GM12878 (cell line): Measurements from ENCODE around the gene NFKBIZ.

Source experiments
- CBX3 ChIP-seq: fragments of 200-600 bp; sonication (generic); IDR thresholded peaks from 2 replicates; pipeline ENCODE4 v1.6.1; 2016; ENCODE audit warnings: low read depth, borderline replicate concordance
- CREB1 ChIP-seq: IDR thresholded peaks from 2 replicates; pipeline ENCODE4 v1.6.1; 2012; ENCODE audit warnings: low read depth, mild to moderate bottlenecking, inconsistent platforms
- CTCF ChIP-seq, 3 experiments: IDR thresholded peaks in 2 of 3; conservative IDR thresholded peaks in 1 of 3; 2 replicates each; pipeline ENCODE4 v1.5.1; 2011; ENCODE audit warnings: low read depth in 3 of 3, low read length in 3 of 3, mild to moderate bottlenecking in 3 of 3, control low read depth in 2 of 3, moderate library complexity in 2 of 3, inconsistent platforms in 1 of 3, mixed read lengths in 1 of 3; ENCODE audit not compliant: control insufficient read depth in 2 of 3, insufficient read depth in 1 of 3; ENCODE audit errors: extremely low read depth in 1 of 3
- ETV6 ChIP-seq, 2 experiments: fragments of 450-650 bp in 1 of 2; IDR thresholded peaks in 1 of 2; conservative IDR thresholded peaks in 1 of 2; 2 replicates each; pipeline ENCODE4 v1.6.1; 2014; ENCODE audit warnings: antibody characterized with exemption in 1 of 2, borderline replicate concordance in 1 of 2, low read depth in 1 of 2, mild to moderate bottlenecking in 1 of 2, moderate library complexity in 1 of 2
- HDAC6 ChIP-seq: fragments of 200-600 bp; sonication (generic); IDR thresholded peaks from one replicate; pipeline ENCODE4 v1.8.0; 2017; ENCODE audit warnings: antibody characterized with exemption; ENCODE audit not compliant: unreplicated experiment
- MYC ChIP-seq: IDR thresholded peaks from 2 replicates; pipeline ENCODE4 v1.6.1; 2011; ENCODE audit warnings: mild to moderate bottlenecking, low read length, moderate library complexity, inconsistent platforms; ENCODE audit not compliant: insufficient read depth, insufficient replicate concordance, insufficient read length, severe bottlenecking
- PBX3 ChIP-seq: IDR thresholded peaks from 2 replicates; pipeline ENCODE4 v1.6.1; 2011; ENCODE audit warnings: mild to moderate bottlenecking, low read depth, low read length, moderate library complexity; ENCODE audit not compliant: insufficient replicate concordance
- POLR2A ChIP-seq: IDR thresholded peaks from 2 replicates; pipeline ENCODE4 v1.6.1; 2011; ENCODE audit warnings: low read depth, mild to moderate bottlenecking, low read length
- SIN3A ChIP-seq: IDR thresholded peaks from 2 replicates; pipeline ENCODE4 v1.6.1; 2012; ENCODE audit warnings: low read depth, low read length, improper control_type of control experiment
- YY1 ChIP-seq: IDR thresholded peaks from 2 replicates; pipeline ENCODE4 v1.6.1; 2011; ENCODE audit warnings: low read depth, mild to moderate bottlenecking, low read length

DNA sequence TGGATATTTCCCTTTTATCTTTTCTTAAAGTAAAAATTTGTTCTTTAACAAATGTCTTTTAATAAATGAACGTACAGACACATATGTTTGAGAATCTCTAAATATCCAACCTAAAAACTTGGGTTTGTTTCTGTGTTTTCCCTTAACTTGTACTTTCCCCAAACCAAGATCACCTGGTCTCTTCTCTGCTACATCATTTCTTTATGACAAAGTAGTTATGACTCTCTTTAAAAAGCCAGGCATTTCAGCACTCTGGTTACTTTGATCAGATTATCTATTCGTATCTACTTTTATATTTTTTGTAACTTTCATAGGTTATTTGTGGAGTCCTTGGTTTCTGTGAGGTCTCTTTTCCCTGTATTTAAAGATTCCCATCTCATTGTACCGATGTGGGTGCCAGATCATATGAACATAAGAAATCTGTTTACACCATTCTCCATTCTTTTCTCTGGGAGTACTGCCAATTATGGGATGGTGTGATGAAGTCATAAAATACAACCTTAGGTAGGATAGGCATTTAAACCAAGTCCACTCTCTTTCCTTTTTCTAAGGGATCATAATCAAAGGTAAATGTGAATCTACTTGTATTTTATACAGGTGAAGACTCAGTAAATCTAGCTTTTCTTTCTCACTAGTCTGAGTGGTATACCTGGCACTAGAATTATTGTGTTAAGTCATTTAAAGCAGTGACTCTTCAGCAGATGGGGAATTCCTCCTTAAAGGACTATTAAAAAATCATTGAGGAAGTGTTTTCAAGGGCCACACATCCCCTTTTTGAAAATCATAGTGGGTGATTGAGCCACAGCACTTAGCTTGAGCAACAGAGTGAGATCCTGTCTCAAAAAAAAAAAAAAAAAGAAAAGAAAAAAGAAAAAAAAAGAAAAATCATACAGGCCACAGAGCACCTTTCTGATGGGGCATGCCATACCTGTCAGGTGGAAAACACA is 12.4 kb upstream of the NFKBIZ start:
- no peak for TF ChIP-seq CTCF (IDR thresholded peaks at IDR 0.05 in 2 of 3, conservative IDR thresholded peaks at IDR 0.05 in 1 of 3; ENCODE audit: control insufficient read depth in 2 of 3, extremely low read depth in 1 of 3, insufficient read depth in 1 of 3, low read depth in 3 of 3, low read length in 3 of 3)
- no peak for TF ChIP-seq PBX3
- no peak for TF ChIP-seq CBX3
- no peak for TF ChIP-seq ETV6 (conservative IDR thresholded peaks at IDR 0.05 in 1 of 2, IDR thresholded peaks at IDR 0.05 in 1 of 2; ENCODE audit: borderline replicate concordance in 1 of 2, low read depth in 1 of 2)
- TF ChIP-seq HDAC6 = no peak
- no peak for TF ChIP-seq SIN3A
- TF ChIP-seq POLR2A = no peak
- TF ChIP-seq CREB1 = no peak
- TF ChIP-seq YY1 = no peak
- no peak for TF ChIP-seq MYC
